Peyer's patch (tissue), 4 donors: ENCODE measurements around the gene TXNRD2. TPM values are rescaled to one million over a fixed set of nuclear protein-coding genes. Genes with fewer than 3 reads are reported as not detected.

ENCODE experiments used
- DNase-seq, 3 donors: peaks; one replicate each; pipeline ENCODE4 v3.0.0-alpha.2; 2017 to 2019
- H3K27ac ChIP-seq, 4 donors: fragments of 200-600 bp; sonication (generic); one replicate each; pipeline ENCODE4 v1.5.1; 2016 to 2019
- H3K27me3 ChIP-seq, 2 donors: fragments of 200-600 bp; sonication (generic); one replicate each; pipeline ENCODE4 v1.5.1; 2019
- H3K36me3 ChIP-seq, 3 donors: fragments of 200-600 bp; sonication (generic); one replicate each; pipeline ENCODE4 v1.5.1; 2016 to 2019
- H3K4me1 ChIP-seq, 4 donors: fragments of 200-600 bp; sonication (generic); one replicate each; pipeline ENCODE4 v1.5.1; 2016 to 2019
- H3K4me3 ChIP-seq, 4 donors: fragments of 200-600 bp; sonication (generic); 1 replicate in 3 of 4; 2 replicates in 1 of 4; pipeline ENCODE4 v1.5.1; 2016 to 2019; ENCODE audit warnings: mild to moderate bottlenecking in 1 of 4
- H3K9me3 ChIP-seq, 4 donors: fragments of 200-600 bp; sonication (generic); one replicate each; pipeline ENCODE4 v1.5.1; 2016 to 2019; ENCODE audit warnings: mild to moderate bottlenecking in 1 of 4
- CTCF ChIP-seq, 6 experiments: fragments of 450-650 bp in 4 of 6; fragments of 200-600 bp in 2 of 6; sonication (generic) in 1 of 6; IDR thresholded peaks; one replicate each; pipeline ENCODE4 v1.5.1; 2017 to 2019; ENCODE audit warnings: antibody characterized with exemption in 6 of 6, mild to moderate bottlenecking in 3 of 6, moderate library complexity in 1 of 6
- POLR2A ChIP-seq, 2 donors: fragments of 450-650 bp; IDR thresholded peaks; one replicate each; pipeline ENCODE4 v1.5.1; 2017; ENCODE audit warnings: antibody characterized with exemption in 2 of 2, mild to moderate bottlenecking in 2 of 2, moderate library complexity in 2 of 2
- total RNA-seq, 4 donors: library from RNA; depleted of rRNA; stranded (reverse); fragments of >200 nt; gene quantifications; one replicate each; pipeline ENCODE4 v1.1.0, GENCODE V29; 2016

Gene TXNRD2
- total RNA-seq, 4 donors from 2014 or later = 24.7 to 29.8 (median 27.2) TPM

- Histone ChIP-seq H3K9me3 (no peaks in the 10 kb centered on the region), H3K4me1 (peaks cover 0 to 13% (median 5%) of the 10 kb centered on the region in 4 donors), H3K27me3 (no peaks in the 10 kb centered on the region), H3K36me3 (no peaks in the 10 kb centered on the region), H3K27ac (peak overlapping the region in 1 of 4 donors; percentile 40), H3K4me3 (no peak overlapping the region)
- peak in 1 of 3 donors; percentile 37 for DNase-seq
- TF ChIP-seq POLR2A (IDR thresholded peaks at IDR 0.05) (no peak), CTCF (IDR thresholded peaks at IDR 0.05) (no peak)
Measured at GRCh38 chr22:19845054-19845722, 96.4 kb downstream of the TXNRD2 start.

GRCh38 chr22:19844377-19845053 lies 97.1 kb downstream of the TXNRD2 start:
- Histone ChIP-seq H3K9me3 (no peaks in the 10 kb centered on the region), H3K4me1 (peaks cover 0 to 13% (median 5%) of the 10 kb centered on the region in 4 donors), H3K36me3 (no peaks in the 10 kb centered on the region), H3K27me3 (no peaks in the 10 kb centered on the region), H3K4me3 (no peak overlapping the region), H3K27ac (peak overlapping the region in 2 of 4 donors; percentile 33 to 40)
- TF ChIP-seq CTCF (IDR thresholded peaks at IDR 0.05) = no peak
- TF ChIP-seq POLR2A (IDR thresholded peaks at IDR 0.05) = no peak
- peak in 1 of 3 donors; percentile 37 for DNase-seq

GRCh38 chr22:19843857-19844376 lies 97.7 kb downstream of the TXNRD2 start:
- Histone ChIP-seq H3K27me3 (no peaks in the 10 kb centered on the region), H3K4me1 (peaks cover 0 to 13% (median 5%) of the 10 kb centered on the region in 4 donors), H3K9me3 (no peaks in the 10 kb centered on the region), H3K4me3 (no peak overlapping the region), H3K27ac (peak overlapping the region in 2 of 4 donors; percentile 33 to 40), H3K36me3 (no peaks in the 10 kb centered on the region)
- no peak for TF ChIP-seq POLR2A (IDR thresholded peaks at IDR 0.05)
- TF ChIP-seq CTCF (IDR thresholded peaks at IDR 0.05) = no peak
- DNase-seq = peak in 1 of 3 donors; percentile 13

GRCh38 chr22:19843107-19843856 lies 98.3 kb downstream of the TXNRD2 start:
- Histone ChIP-seq H3K4me3 (no peak overlapping the region), H3K27me3 (no peaks in the 10 kb centered on the region), H3K4me1 (peaks cover 0 to 13% (median 4%) of the 10 kb centered on the region in 4 donors), H3K27ac (no peak overlapping the region), H3K36me3 (no peaks in the 10 kb centered on the region), H3K9me3 (no peaks in the 10 kb centered on the region)
- TF ChIP-seq POLR2A (IDR thresholded peaks at IDR 0.05) (no peak), CTCF (IDR thresholded peaks at IDR 0.05) (no peak)
- peak in 1 of 3 donors; percentile 14 for DNase-seq

- DNase-seq = peak in 1 of 3 donors; percentile 9
- no peak for TF ChIP-seq POLR2A (IDR thresholded peaks at IDR 0.05)
- Histone ChIP-seq H3K9me3 (no peaks in the 10 kb centered on the region), H3K4me3 (no peak overlapping the region), H3K36me3 (no peaks in the 10 kb centered on the region), H3K27me3 (no peaks in the 10 kb centered on the region), H3K4me1 (peaks cover 0 to 13% (median 3%) of the 10 kb centered on the region in 4 donors), H3K27ac (no peak overlapping the region)
Measured at GRCh38 chr22:19842393-19843106, 99.1 kb downstream of the TXNRD2 start.
